Endothelial cell of umbilical vein (primary cell): ENCODE data around the gene LRRC74B. TPM values are rescaled to one million over a fixed set of nuclear protein-coding genes. Genes with fewer than 3 reads are reported as not detected.

Experiments
- BruUV-seq: library from RNA; stranded (reverse); fragments of 400-500 nt; replicated peaks from 2 replicates; lab custom pipeline; 2021; lab: Mats Ljungman, UMichigan
- CTCF ChIA-PET: fragments of 300-600, 350-600 bp; sonication (Branson Sonifier 250); formaldehyde crosslinking; loops from one replicate; lab custom pipeline; 2021; ENCODE audit warnings: antibody characterized with exemption, inconsistent platforms; lab: Charles Lee
- POLR2A ChIA-PET: fragments of 300-600, 350-600 bp; sonication (Branson Sonifier 250); formaldehyde crosslinking; loops from one replicate; lab custom pipeline; 2021; ENCODE audit warnings: antibody characterized with exemption, inconsistent platforms; lab: Charles Lee
- DNase-seq: peaks from one replicate; pipeline ENCODE4 v3.0.0-alpha.2; 2011; ENCODE audit warnings: low read depth, low spot score
- FAIRE-seq: peaks from 2 replicates; lab custom pipeline; 2011; peaks lifted over from hg19 to GRCh38; lab: Jason Lieb, UNC
- H2AFZ ChIP-seq: 2 replicates; pipeline ENCODE4 v1.6.0; 2012; ENCODE audit warnings: low read depth, low read length, control low read depth, inconsistent platforms
- H3K27ac ChIP-seq: 2 replicates; pipeline ENCODE4 v1.5.1; 2011; ENCODE audit warnings: low read depth, mild to moderate bottlenecking, control low read depth, low read length, moderate library complexity; ENCODE audit not compliant: insufficient read depth
- H3K27me3 ChIP-seq, 2 experiments: 2 replicates each; pipeline versions ENCODE4 v1.6.0 to v1.6.1; 2011; ENCODE audit warnings: low read length in 2 of 2, mixed read lengths in 1 of 2; ENCODE audit not compliant: control insufficient read depth in 2 of 2, insufficient read depth in 2 of 2
- H3K36me3 ChIP-seq, 2 experiments: 2 replicates in 1 of 2; 3 replicates in 1 of 2; pipeline ENCODE4 v1.5.1; 2011; ENCODE audit warnings: low read length in 2 of 2, mild to moderate bottlenecking in 1 of 2, moderate library complexity in 1 of 2; ENCODE audit not compliant: control insufficient read depth in 2 of 2, insufficient read depth in 2 of 2; ENCODE audit errors: extremely low read depth in 1 of 2
- H3K4me1 ChIP-seq: 3 replicates; pipeline ENCODE4 v1.5.1; 2011; ENCODE audit warnings: mild to moderate bottlenecking, low read length; ENCODE audit not compliant: control insufficient read depth, insufficient read depth; ENCODE audit errors: extremely low read depth
- H3K4me2 ChIP-seq: 2 replicates; pipeline ENCODE4 v1.6.1; 2011; ENCODE audit warnings: low read length, control low read depth, mixed read lengths; ENCODE audit not compliant: insufficient read depth
- H3K4me3 ChIP-seq, 3 experiments: fragments of 200-600 bp in 1 of 3; sonication (generic), shearing (Covaris generic) in 1 of 3; replicated peaks in 1 of 3; 2 replicates each; pipeline ENCODE4 v1.5.1; 2011 to 2016; ENCODE audit warnings: control low read depth in 3 of 3, low read length in 3 of 3, mild to moderate bottlenecking in 2 of 3, inconsistent platforms in 1 of 3, low read depth in 1 of 3, moderate library complexity in 1 of 3; ENCODE audit not compliant: insufficient read depth in 1 of 3
- H3K79me2 ChIP-seq: 2 replicates; pipeline ENCODE4 v1.6.0; 2012; ENCODE audit warnings: low read length, inconsistent platforms; ENCODE audit not compliant: control insufficient read depth, insufficient read depth
- H3K9ac ChIP-seq: replicated peaks from 2 replicates; pipeline ENCODE3; 2011; ENCODE audit warnings: low read length, control low read depth; ENCODE audit not compliant: insufficient read depth; ENCODE audit errors: extremely low read depth
- H3K9me1 ChIP-seq: replicated peaks from 3 replicates; pipeline ENCODE4 v1.6.0; 2011; ENCODE audit warnings: mild to moderate bottlenecking, low read length; ENCODE audit not compliant: control insufficient read depth, insufficient read depth; ENCODE audit errors: extremely low read depth
- H3K9me3 ChIP-seq: replicated peaks from 2 replicates; pipeline ENCODE4 v1.5.1; 2012; ENCODE audit warnings: low read length, inconsistent platforms; ENCODE audit not compliant: control insufficient read depth, insufficient read depth
- H4K20me1 ChIP-seq: replicated peaks from 2 replicates; pipeline ENCODE3; 2011; ENCODE audit warnings: mild to moderate bottlenecking, low read length; ENCODE audit not compliant: control insufficient read depth, insufficient read depth; ENCODE audit errors: extremely low read depth
- CTCF ChIP-seq, 2 donors: IDR thresholded peaks; 1 replicate in 1 of 2; 2 replicates in 1 of 2; pipeline ENCODE4 v1.5.1; 2011; ENCODE audit warnings: low read length in 2 of 2, mild to moderate bottlenecking in 2 of 2, moderate library complexity in 2 of 2, control low read depth in 1 of 2, inconsistent platforms in 1 of 2, low read depth in 1 of 2; ENCODE audit not compliant: insufficient read depth in 1 of 2; ENCODE audit errors: extremely low read depth in 1 of 2
- EZH2 ChIP-seq: IDR thresholded peaks from 2 replicates; pipeline ENCODE4 v1.6.1; 2012; ENCODE audit warnings: borderline replicate concordance, low read depth, mild to moderate bottlenecking, moderate library complexity, low read length, inconsistent platforms; ENCODE audit not compliant: severe bottlenecking
- FOS ChIP-seq: IDR thresholded peaks from 2 replicates; pipeline ENCODE4 v1.6.1; 2011; ENCODE audit warnings: mild to moderate bottlenecking, low read length, moderate library complexity, borderline replicate concordance; ENCODE audit not compliant: insufficient read depth
- GATA2 ChIP-seq: IDR thresholded peaks from 2 replicates; pipeline ENCODE4 v1.7.0; 2011; ENCODE audit warnings: low read depth, mild to moderate bottlenecking, moderate library complexity, mixed read lengths, low read length; ENCODE audit not compliant: insufficient read length, insufficient read depth
- JUN ChIP-seq: IDR thresholded peaks from 2 replicates; pipeline ENCODE4 v1.6.1; 2011; ENCODE audit warnings: borderline replicate concordance, low read depth; ENCODE audit not compliant: insufficient read length, insufficient read depth
- MAX ChIP-seq: IDR thresholded peaks from 2 replicates; pipeline ENCODE4 v1.6.1; 2011; ENCODE audit not compliant: insufficient read depth, insufficient read length
- MYC ChIP-seq: IDR thresholded peaks from one replicate; pipeline ENCODE4 v1.6.1; 2011; ENCODE audit warnings: mild to moderate bottlenecking, low read depth, low read length
- POLR2A ChIP-seq: IDR thresholded peaks from 2 replicates; pipeline ENCODE4 v1.6.1; 2012; ENCODE audit warnings: low read depth, mild to moderate bottlenecking, control low read depth, low read length
- POLR2AphosphoS5 ChIP-seq: IDR thresholded peaks from 2 replicates; pipeline ENCODE4 v1.6.1; 2012; ENCODE audit warnings: low read depth, mild to moderate bottlenecking, control low read depth, low read length, moderate library complexity; ENCODE audit not compliant: insufficient read depth
- dilution Hi-C: fragments of 300-500 bp; cut with MboI; formaldehyde crosslinking; loops from one replicate; pipeline ENCODE4 v1.15.0; 2019; ENCODE audit warnings: low sequenced_read_pairs; ENCODE audit not compliant: extremely low pct_ligation_motif_present
- intact Hi-C: fragments of 100-400 bp; cut with micrococcal nuclease; formaldehyde crosslinking; loops from one replicate; pipeline ENCODE4 v1.10.0; 2022
- polyA plus RNA-seq, 4 experiments: library from polyadenylated mRNA; depleted of rRNA in 3 of 4; stranded (reverse) in 3 of 4; unstranded in 1 of 4; fragments of >200 nt; gene quantifications; 2 replicates each; pipeline versions ENCODE4 v1.2.1 to v1.2.3, GENCODE V29; 2011 to 2012; ENCODE audit warnings: missing spikeins in 1 of 4
- total RNA-seq: library from RNA; stranded (reverse); gene quantifications from 2 replicates; pipeline ENCODE4 v1.2.3, GENCODE V29; 2021

LRRC74B gene
- total and polyA plus RNA-seq, 2 donors (not counting 3 experiments of a cell fraction or from before 2014, with no cell fraction given): not detected

DNA sequence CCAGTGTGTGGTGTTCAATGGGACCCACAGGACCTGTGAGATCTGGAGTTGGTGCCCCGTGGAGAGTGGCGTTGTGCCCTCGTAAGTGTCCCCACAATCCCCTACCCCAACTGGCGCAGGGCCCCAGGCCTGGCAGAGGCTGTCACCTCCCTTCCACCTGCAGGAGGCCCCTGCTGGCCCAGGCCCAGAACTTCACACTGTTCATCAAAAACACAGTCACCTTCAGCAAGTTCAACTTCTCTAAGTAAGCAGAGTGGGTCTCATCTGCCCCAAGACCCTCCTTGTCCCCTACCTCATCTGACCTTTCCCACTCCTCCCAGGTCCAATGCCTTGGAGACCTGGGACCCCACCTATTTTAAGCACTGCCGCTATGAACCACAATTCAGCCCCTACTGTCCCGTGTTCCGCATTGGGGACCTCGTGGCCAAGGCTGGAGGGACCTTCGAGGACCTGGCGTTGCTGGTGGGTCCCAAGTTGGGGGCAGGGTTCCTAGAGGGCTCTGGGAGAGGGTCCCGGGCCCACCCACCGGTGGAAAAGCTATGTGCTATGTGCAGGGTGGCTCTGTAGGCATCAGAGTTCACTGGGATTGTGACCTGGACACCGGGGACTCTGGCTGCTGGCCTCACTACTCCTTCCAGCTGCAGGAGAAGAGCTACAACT, 22.7 kb upstream of the LRRC74B start:
- CTCF ChIA-PET: interaction anchor here (0.9 to 1.1 kb wide), 2 partner anchors 137 to 219 kb away, joined by 3 to 4 read pairs; no protein-coding TSS in a partner anchor
- Histone ChIP-seq H3K9me3 (no peaks in the 10 kb centered on the region), H3K27ac (no peak overlapping the region), H2AFZ (no peak overlapping the region), H3K9ac (no peak overlapping the region), H3K79me2 (no peaks in the 10 kb centered on the region), H3K4me1 (no peaks in the 10 kb centered on the region), H4K20me1 (no peaks in the 10 kb centered on the region), H3K4me2 (no peak overlapping the region), H3K9me1 (no peaks in the 10 kb centered on the region), H3K27me3 (no peaks in the 10 kb centered on the region), H3K4me3 (no peak overlapping the region), H3K36me3 (no peaks in the 10 kb centered on the region)
- BruUV-seq: no TSS peak
- no peak for TF ChIP-seq POLR2AphosphoS5
- no peak for TF ChIP-seq MAX
- TF ChIP-seq MYC: no peak
- no peak for TF ChIP-seq GATA2
- no peak for TF ChIP-seq JUN
- no peak for TF ChIP-seq CTCF (IDR thresholded peaks at IDR 0.05; ENCODE audit: extremely low read depth in 1 of 2, insufficient read depth in 1 of 2, low read depth in 1 of 2, low read length in 2 of 2)
- no peak for TF ChIP-seq POLR2A
- TF ChIP-seq FOS: no peak
- TF ChIP-seq EZH2: no peak
- dilution Hi-C loops: no loop called here
- DNase-seq (no peak), FAIRE-seq (no peak)
- POLR2A ChIA-PET: no interaction called here
- intact Hi-C loops: no loop called here
